HG03432 (cell line): ENCODE measurements around the gene LAYN.
A peak's percentile ranks its signal among the peaks of the same experiment; 100 is the strongest.

Source experiments
- ATAC-seq: cut with Tn5 transposase; IDR thresholded peaks from one replicate; pipeline ENCODE4 v1.9.1; 2021; ENCODE audit warnings: mild to moderate bottlenecking, moderate library complexity; ENCODE audit not compliant: unreplicated experiment

Gene LAYN

DNA sequence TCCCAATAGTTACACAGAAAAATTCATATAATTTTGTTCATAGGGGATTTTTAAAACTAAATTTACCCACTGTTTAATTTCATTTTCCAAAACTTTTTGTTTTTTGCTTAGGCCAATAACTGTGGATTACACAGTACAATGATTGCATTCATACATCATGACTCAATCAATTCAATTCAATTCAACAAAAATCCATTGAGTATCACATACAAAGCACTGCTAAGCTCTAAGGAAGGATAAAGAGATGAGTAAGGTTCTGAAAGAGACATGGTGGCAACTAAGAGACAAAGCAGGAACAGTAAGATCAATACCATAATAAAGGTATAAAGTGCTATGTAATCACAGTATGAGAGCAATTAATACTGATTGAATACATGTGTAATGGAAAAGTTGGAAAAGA lies 9.4 kb upstream of the LAYN start:
- no peak for ATAC-seq

DNA sequence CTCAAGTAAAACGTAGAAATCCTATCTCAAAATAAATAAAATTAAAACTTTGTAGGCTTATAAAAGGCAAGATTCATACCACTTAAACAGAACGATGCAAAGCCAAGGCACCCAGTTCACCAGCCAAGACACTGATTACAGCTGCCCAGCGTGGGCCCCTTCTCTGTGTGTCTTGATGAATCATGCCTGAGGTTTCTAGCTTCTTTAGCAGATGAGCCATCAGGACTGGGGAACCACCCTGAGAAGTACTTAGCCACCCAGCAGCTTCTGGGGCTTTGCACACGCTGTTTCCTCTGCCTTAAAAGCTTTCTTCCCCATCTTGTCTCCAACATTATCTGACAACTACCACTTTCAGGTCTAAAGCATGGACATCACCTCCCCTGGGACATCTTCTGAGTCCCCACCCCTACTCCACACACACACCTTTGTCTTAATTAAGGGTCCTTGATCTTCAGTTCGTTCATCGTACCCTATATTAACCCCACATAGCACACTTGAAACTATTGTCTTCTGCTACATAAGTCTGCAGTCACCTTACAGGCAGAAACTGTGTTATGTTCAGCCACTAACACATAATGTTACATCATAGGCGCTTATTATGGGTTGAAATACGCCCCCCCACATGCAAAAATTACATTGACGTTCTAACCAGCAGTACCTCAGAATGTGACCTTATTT lies 8.7 kb upstream of the LAYN start:
- ATAC-seq: peak; percentile 96

GRCh38 chr11:111532365-111532709 lies 8.2 kb upstream of the LAYN start:
- no peak for ATAC-seq

DNA sequence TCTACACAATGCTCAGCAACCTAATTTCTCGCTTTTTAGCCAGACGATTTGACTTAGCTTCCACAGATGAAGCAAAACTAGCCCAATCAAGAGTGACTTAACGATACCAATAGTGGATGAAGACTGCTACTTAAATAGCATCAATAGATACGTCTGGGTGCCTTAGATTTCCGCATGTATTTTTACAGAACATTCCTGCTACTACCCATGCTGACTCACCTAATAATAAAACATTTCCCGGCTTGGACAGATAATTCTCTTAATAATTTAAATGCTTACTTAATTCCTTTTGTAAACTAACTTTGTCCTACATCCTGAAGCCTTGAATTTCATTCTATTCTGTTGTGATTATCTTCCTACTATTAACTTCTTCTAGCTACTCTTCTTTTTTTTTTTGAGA lies 5.2 kb upstream of the LAYN start:
- ATAC-seq: no peak

- ATAC-seq: no peak
Observed at GRCh38 chr11:111537336-111537860, 3.1 kb upstream of the LAYN start.

DNA sequence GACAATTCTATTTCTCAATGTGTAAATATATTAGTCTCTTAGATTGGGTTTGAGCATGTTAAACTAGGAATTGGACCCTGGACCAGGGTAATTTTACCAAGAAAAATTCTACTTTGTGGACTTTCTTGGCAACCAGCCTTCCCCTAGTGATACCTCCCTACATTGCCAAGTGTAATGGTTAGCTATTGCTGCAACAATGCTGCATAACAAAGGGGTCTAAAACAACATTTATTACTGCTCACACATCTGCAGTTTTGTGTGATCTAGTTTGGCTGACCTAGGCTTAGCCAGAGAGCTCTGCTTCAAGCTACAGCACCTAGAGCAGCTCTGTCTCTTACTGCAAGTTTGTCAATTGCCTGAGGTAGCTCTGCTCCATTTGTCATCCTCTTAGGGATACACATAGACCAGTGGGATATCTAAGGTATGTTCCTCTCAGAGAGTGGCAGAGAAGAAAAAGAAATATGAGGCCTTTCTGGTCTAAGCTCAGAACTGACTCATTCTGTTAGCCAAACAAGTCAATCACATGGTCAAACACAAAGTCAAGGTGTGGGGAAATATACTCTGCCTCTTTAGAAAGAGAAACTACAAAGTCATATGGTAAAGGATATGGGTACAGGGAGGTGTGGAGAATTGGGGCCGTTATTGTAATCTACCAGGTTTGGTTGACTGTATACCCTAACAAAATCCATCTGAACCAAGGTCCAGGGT lies 2.0 kb upstream of the LAYN start:
- ATAC-seq: peak; percentile 53

- no peak for ATAC-seq
Observed at GRCh38 chr11:111539426-111540113, 950 bp upstream of the LAYN start.

DNA sequence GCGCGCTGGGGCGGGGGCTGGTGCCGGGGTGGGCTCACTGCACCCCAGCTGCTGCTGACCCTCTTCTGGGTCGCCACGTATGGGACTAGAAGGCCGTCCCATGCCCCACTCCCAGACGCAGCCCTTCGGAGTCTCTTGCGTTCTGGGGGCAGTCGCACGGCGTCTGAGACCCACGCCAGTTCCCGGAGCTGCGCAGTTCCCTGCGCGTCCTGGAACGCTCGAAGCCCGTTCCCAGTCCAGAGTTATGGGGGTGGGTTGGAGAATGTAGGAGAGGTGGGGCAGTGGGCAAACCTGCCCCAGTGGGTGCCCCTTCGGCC lies 375 bp downstream of the LAYN start:
- no peak for ATAC-seq

DNA sequence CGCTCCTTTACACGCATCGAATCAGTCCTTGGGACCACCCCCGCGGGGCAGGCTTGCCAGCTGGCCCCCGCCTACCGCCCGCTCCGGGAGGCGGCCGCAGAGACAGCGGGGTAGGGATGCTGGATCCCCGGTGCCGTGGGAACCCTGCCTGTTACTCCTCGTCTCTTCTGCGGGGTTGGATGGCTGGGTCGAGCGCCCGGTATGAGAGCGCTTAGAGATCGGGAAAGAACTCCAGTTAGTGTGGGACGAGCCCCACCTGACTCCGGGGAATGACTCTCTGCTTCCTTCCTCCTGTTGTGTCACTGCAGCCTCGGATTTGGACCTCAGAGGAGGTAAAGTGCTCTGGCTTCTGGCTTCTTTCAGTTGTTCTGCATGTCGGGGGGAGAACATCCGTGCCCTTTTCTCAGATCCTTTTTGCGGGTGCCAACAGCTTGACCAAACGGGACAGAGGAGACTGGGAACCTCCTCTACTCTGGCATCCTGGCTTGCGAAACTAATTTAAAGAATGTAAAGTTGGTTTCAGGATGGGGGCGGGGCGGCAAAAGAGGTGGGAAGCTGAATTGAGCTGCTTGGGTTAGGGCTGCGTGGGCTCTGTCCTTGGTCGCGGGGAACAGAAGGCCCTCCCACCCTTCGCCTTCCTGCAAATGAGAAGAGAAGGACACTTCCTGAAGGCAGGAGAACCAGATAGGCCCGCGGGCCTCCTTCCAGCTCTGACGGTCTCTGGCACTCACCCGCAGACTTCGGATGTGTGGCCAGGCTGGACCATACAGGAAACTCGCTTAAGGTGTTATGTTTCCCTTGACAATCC lies 938 bp downstream of the LAYN start:
- ATAC-seq: no peak

GRCh38 chr11:111542606-111543275 lies 2.2 kb downstream of the LAYN start:
- ATAC-seq: no peak

DNA sequence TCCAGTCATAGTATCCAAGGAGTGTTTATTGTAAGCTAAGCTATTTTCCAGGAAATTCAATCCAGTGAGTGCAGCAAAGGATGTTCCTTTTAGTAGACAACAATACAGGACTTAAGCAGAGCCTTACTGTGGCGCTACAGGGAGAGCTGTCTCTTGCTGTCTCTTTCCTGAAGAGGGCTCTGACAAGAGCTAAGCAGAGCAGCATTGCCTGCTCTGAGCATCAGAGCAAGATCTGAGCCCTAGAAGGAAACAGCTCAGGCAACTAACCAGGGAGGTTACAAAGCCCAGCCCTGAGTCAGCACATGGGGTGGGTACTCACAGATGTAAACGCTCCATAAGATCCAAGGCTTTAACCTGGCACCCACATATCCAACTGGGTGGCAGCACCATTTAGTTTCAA lies 8.0 kb downstream of the LAYN start:
- ATAC-seq: no peak

DNA sequence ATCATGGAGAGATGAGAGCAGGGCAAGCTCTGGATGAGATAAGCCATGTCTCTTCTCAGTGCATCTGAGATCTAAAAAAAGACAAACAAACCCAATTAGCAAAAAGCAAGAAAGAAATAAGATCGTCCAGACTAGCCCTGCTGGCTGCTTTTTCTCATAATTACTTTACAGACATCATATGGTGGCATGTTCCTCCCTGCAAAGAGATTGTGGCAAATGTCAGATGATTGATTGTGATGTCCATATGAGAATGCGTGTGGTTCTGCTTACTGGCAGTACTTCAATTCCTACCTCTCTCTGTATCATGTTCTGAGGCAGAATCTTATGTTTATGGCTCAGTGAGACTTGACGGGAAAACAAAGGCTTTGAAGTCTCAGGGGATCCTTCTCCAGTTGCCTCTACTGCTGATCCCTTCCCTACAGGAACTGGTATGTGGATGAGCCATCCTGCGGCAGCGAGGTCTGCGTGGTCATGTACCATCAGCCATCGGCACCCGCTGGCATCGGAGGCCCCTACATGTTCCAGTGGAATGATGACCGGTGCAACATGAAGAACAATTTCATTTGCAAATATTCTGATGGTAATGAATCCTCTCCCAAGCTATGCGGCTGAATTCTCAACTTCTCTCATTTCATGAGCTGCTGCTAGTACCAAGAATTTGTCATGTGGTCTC lies 8.8 kb downstream of the LAYN start:
- no peak for ATAC-seq

GRCh38 chr11:111549869-111550203 lies 9.3 kb downstream of the LAYN start:
- ATAC-seq: no peak

GRCh38 chr11:111550258-111550657 lies 9.7 kb downstream of the LAYN start:
- no peak for ATAC-seq

DNA sequence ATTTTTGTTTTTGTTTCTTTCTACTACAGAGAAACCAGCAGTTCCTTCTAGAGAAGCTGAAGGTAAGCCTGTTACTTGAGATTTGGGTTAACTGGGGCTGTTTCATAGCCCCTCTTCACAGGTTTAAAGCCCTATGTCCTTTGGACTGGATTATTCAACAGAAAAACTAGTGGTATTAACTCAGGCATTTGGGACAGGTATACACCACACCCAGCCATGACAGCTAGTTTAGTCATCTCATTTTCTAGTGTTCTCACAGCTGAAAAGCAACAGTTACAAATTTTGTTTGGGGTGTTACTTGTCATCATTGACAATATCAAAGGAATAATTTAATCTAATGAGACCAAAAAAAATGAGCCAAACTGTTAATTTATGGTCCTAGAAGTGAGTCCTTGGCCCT lies 14.0 kb downstream of the LAYN start:
- no peak for ATAC-seq

DNA sequence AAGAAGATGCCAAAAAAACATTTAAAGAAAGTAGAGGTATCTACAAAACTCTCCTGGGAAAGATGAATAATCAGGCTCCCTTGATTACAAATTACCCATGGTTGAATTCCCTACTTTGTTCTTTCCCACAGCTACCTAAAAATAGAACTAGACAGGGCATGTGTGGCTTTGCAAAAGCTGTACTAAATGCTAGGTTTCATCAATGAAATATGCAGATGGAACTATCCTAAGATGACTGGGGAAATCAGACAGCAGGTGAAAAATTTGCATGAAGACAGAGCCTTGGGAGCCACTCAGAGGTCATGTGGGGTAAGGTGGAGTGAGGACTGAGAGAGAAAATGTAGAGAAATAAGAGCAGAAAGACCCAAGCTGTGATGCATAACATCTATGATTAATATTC lies 14.7 kb downstream of the LAYN start:
- no peak for ATAC-seq

- no peak for ATAC-seq
Observed at GRCh38 chr11:111557425-111558111, 17.0 kb downstream of the LAYN start.

DNA sequence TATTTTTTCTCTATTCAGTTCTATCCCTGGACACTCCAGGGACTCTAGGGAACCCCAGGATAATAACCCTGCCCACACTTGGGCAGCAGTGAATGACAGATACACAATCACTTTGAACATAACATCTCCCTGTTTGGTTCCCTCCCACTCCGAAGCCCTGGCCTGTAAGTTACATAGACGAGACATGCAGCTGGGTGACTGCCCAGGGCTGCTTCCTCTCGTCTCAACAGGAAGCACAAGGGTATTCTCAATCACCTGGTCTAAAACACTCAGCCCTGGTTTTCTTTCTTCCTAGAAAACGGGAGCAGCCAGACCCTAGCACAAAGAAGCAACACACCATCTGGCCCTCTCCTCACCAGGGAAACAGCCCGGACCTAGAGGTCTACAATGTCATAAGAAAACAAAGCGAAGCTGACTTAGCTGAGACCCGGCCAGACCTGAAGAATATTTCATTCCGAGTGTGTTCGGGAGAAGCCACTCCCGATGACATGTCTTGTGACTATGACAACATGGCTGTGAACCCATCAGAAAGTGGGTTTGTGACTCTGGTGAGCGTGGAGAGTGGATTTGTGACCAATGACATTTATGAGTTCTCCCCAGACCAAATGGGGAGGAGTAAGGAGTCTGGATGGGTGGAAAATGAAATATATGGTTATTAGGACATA lies 19.4 kb downstream of the LAYN start:
- no peak for ATAC-seq

GRCh38 chr11:111560800-111561199 lies 20.3 kb downstream of the LAYN start:
- no peak for ATAC-seq
